EL (cell line): ENCODE results near the gene DHRS1.

Experiments used
- DNase-seq: peaks from one replicate; pipeline ENCODE4 v3.0.0-alpha.2; 2016

Gene DHRS1

DNA sequence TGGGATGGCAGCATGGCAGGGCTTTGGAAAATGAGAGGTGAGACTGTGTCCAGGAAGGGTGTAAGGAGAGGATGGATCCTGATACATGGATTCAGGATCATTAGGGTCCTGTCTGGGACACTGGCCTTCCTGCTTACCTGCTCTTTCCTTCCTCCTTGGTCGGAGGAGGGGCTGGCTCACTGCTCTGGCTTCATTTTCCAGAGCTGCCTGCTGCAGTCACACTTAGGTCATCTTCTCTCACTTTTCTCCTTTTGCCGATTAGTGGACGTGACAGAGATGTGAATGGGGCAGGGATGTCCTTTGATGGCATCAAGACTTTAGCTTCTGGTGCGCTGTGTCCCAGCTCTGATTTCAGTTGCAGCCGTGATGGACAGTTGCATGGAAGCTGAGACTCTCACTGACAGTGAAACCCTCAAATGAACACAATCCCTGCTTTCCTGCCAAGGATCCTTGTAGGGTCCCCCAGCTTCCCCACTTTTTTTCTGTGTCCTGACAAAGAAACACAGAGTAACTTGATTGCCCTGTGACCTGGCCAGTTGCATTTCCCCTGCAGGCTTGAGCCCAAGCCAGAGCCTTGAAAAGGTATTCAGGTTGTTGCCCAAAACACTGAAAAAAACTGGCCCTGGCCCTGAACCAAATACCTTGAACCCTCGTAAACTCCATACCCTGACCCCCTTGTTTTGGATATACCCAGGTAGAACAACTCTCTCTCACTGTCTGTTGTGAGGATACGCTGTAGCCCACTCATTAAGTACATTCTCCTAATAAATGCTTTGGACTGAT lies 9.0 kb upstream of the DHRS1 start:
- DNase-seq, result no peak

DNA sequence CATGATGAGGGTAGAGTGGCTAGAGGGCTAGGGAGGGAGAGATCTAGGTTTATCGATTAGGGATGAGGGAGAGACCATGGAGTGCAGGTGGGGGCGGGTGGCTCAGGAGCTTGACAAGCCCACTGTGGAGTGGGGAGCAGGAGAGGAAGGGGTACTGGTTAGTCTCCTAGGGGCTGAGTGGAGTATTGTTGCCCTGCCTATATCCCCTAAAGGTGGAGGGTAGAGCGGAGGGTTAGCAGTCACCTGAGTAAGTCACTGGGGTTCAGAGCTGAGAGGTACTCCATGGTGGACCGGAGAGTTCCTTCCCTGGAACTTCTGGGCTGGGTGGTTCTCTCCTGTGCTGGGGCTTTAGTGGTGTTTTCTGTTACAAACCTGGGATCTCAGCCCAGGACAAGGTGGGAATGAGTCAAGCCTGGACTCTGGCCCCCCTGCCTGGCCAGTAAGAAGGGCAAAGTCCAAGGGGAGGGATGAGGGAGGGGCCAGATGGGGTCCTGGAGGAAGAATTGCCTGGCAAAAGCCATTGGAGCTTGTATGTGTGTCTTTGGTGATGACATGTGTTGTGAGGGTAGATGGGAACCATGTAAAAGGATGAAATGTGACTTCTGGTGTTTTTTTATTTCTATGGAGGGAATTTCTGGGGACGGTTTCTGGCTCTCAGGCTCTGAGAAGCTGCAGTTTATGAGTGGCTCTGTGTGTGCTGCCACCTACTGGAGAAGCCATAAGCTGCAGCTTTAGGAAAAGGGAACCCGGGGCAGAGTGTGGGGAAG lies 8.2 kb upstream of the DHRS1 start, which contains the start of gene CIDEB:
Gene CIDEB, minus strand, starts transcription at position 403 of the 767 bp plus-strand sequence. Its CDS starts 119 bp downstream, at position 284.
- peak; percentile 64 for DNase-seq

DNA sequence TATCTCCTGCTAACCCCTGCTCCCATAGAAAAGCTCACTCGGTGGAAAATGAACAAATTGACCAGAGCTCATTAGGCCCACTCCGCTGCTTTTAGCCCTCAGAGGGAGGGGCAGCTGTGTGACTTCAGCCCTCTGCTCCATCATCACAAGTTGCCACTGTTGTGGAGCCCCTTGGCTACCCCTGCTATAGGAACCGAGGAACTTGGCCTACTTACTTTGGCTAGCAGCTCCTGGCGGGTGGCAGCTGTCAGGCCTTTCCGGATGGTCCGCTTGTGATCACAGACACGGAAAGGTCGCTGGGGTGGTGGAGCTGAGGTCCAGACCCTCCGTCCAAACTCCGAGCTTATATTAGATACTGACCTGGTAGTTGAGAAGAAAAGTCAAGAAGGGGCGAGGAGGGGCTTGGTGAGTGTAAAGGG lies 7.6 kb upstream of the DHRS1 start:
- DNase-seq, result no peak

DNA sequence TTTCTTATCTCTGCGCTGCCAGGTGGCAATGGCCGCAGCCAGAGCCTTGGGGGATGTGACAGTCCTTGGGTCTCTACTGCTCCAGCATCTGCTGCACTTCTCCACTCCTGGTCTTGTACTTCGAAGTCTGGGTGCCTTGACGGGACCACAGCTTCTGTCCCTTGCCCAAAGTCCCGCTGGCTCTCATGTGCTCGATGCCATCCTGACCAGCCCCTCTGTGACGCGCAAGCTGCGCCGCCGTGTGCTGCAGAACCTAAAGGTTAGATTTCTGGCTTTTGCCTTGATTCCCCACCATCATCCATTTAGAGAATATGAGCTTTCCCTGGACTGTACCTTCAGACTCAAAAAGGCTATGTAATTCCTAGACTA lies 4.4 kb upstream of the DHRS1 start:
- DNase-seq, result no peak

DNA sequence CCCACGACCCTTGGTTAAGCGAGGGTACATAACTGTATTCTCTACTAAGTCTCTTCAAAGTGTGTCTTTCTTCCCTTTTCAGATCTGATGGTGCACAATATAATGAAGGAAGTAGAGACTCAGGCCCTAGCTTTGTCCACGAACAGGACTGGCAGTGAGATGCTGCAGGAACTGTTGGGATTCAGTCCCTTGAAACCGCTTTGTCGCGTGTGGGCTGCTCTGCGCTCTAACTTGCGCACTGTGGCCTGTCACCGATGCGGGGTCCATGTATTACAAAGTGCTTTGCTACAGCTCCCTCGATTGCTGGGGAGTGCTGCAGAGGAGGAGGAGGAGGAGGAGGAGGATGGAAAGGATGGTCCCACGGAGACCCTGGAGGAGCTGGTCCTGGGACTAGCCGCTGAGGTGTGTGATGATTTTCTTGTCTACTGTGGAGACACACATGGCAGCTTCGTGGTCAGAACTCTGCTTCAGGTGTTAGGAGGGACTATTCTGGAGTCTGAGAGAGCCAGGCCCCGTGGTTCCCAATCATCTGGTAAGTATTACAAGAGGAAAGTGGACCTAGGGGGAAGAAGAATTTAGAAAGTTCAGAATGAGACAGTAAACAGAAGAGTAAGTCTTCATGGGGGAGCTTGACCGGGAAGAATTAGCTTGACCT lies 873 bp upstream of the DHRS1 start:
- no peak for DNase-seq

DNA sequence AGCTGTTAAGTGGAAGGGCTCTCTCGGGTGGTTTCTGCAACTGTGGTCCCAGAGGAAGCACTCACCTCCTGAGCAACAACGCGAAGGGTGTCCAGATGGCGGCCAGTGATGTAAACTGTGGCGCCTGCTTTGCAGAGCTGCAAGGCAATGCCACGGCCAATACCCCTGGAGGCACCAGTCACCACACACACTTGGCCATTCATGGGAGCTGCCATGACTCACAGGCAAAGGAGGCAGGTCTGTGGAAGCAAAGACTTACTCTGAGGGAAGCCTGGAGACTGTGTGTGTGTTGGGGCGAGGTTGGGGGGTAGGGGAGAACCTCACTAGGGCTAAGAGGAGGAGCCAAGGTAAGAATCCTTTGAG lies 707 bp downstream of the DHRS1 start:
- DNase-seq, result peak; percentile 91

DNA sequence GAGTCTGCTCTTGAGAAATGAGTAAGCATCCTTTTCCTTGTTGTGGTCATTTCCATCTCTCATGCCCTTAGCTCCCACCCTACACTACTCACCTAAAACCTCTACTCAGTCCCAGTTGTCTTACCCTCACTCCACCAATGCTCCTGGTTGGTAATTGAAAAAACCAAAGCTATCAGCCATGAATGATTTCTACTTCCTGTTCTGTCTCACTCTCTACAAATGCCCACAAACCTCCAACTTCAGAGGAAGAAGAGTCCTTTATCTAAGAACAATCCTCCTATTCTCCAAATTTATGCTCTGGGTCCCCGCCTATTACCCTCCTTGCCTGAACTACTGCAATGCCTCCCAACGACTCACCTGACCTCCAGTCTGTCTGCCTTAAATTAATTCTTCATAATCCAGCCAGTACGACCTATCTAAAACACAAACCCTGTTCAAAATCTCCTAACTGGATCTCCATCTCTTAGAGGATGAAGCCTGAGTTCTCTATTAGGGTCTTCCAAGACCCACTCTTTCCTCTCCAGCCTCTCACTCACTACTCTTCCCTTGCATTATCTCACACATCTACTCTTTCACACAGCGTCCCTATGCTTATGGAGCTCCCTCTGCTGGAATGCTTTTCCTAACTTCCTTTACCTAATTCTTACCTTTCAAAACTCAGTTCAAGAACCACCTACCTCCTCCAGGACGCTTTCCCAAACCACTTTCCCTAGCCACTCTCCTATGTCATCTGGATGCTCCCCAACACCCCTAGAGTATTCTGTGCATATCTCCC lies 2.2 kb downstream of the DHRS1 start:
- no peak for DNase-seq

DNA sequence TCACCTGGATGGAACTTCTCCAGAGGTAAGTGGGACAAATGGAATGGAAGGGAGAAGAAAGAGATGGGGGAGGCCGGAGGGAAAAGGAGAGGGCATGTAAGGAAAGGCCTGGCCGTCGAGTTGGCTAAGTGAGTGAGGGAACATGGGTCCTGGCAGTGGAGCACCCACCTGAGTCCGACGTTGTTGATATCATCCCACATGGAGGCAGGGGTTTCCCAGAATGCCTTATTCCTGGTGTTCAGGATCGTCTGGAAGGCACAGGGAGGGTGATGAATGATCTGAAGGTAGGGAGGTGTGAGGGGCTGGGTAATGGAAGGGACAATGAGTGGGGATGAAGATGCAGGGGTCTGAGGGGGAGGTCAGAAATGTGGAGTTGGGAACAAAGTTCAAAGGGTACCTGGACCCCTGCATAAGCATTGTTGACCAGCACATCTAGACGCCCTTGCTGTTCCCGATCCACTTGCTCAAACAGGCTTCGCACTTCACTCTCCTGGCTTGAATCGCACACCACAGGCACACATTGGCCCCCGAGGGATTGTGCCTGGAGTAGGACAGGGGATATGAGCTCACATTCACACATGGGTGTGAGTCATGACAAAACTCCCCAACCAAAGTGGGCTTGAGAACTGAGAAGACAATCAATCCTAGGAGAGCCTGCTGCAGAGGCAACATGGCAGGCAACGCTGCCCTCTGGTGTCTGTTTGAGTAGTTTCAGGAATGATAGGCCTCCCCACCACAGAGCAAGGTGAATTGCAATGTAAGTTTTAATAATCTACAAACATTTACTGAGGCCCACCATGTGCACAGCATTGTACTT lies 3.0 kb downstream of the DHRS1 start:
- DNase-seq, result peak; percentile 95

DNA sequence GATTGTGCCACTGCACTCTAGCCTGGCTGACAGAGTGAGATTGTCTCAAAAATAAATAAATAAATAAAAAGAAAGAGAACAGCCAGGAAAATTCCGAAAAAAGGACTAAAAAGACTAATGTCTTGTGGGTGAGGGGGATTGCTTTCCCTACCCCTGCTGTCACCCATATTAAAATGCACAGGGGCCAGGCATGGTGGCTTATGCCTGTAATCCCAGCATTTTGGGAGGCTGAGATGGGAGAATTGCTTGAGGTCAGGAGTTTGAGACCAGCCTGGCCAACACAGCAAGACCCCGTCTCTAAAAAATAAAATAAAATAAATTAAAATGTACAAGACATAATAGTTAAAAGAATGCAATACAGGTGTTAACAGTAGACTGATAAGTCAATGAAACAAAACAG lies 6.1 kb downstream of the DHRS1 start:
- no peak for DNase-seq

DNA sequence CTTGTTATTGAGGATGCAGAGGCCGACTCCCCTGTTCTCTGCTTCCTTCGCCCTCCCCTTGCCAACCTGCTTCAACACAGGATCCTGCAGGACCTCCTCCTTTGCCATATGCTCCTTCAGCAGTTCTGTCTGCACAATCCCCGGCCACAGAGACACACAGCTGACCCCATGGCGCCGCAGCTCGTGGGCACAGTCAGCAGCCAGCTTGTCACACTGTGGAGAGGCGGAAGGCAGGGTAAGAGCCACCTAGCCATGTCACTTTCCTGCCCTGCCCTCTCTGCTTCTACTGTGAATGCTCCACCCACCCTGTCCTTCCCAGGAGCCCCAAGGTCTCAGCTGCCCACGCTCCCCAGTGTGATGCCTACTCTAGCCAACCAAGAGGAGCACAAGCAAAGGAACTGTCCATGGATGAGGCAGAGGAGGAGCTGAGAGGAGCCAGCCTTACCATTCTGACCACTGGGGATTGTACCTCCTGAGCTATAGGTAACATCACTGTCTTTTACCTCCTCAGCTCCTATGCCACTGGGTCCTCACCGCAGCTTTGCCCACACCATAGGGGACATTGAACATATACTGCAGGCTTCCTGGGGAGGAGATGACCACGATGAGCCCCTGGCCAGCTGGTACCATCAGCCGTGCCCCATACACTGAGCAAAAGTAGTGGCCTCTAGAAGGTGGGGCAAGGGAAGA lies 7.3 kb downstream of the DHRS1 start:
- no peak for DNase-seq

DNA sequence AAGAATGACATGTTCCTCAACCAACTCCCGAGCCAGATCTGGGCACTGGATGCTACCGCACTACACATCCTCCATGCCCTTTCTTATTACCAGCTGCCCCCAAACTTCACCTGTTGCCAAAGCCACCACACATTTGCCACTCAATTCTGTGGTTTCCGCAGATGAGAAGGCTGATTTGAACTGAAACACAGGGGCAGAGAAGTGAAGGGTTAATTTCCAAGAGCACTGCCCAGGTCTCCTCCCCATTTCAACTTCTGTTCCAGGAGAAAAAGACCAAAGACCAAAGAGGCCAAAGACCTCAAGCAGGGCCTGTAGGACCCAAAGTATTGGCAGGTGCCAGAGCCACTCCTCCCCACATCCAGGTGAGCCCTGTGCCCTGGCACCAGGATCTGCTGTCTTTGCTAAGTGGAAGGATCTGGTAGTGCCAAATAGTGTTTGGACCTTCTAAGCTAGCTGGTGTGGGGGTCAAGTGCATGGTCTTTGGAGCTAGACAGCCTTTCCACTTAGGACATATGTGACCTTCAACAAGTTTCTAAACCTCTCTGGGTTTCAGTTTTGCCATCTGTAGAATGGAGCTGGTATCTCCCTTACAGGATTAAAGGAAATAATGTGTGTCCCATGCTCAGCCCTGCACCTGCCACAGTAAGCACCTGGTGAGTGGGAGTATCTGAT lies 8.0 kb downstream of the DHRS1 start:
- DNase-seq, result no peak

DNA sequence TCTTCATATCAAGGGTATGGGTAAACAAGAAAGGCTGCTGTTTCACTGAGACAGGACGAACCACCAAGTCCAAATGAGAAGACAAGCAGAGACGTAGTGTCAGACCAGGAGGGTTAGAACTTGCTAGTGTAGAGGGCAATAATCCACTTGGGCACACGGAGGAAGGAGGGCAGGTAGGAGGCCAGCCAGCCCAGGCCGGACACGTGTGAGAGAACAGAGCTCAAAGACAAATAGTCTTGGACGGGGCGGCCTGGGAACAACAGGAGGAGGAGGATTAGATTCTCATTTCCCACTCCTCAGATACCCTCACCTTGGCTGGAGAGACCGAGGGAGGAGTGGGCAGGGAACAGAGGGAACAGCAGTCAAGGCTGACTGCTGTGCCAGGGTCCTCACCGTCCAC lies 8.8 kb downstream of the DHRS1 start:
- no peak for DNase-seq

DNA sequence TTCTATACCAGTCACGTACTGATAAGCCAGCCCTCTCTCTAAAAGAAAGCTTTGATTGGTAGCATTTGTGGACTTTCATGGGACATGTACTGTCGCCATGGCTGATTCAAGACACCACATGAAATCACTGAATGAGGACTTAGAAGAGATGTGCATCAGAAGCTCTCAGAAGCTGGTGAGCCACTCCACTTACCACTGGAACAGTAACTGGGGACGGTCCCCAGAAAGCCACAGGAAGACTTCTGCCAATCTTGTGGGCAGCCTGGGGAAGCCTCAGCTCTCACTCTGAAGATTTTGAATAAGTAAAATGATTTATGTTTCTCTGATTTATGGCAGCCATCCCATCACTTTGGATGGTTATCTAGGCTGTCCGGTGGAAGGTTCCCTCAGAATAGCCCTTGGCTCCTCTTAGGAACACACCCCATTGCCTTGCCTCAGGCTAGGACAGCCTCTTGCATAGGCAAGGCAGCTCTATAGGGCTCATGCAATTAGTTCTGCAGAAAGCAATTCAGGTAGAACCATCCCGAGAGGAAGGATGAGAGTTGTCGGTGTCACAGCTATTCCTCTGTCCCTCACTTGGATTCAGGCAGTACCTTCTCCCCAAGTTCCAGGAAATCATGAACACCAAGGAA lies 9.8 kb downstream of the DHRS1 start:
- no peak for DNase-seq

DNA sequence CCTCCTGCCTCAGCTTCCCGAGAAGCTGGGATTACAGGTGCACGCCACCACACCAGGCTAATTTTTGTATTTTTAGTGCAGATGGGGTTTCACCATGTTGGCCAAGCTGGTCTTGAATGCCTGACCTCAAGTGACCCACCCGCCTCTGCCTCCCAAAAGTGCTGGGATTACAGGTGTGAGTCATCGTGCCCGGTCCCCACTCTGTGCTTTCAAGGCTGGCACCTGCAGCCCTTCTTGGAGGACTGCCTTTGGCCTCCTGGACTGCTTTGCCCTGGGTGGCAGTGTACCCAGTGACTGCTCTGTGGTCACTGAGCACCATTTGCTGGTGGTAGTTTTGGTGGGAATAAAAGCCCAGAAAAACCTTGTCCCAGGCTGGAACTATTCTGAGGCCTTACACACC lies 12.6 kb downstream of the DHRS1 start:
- no peak for DNase-seq

DNA sequence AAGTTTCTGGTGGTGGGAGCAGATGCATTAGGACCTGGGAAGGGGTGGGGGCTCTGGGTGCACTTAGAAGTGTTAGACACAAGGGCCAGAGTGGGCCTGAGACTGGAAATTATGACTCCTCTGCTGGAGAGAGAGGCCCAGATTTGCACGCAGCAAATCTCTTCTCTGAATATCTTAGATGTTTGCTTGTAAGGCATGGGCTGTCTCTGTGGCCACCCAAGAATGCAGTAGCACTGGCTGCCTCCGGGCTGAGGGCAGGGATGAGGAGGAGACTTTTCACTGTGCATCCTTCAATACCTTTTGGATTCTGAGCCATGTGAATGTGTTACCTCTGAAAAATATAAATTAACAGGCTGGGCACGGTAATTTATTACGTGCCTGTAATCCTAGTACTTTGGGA lies 14.2 kb downstream of the DHRS1 start:
- no peak for DNase-seq

DNA sequence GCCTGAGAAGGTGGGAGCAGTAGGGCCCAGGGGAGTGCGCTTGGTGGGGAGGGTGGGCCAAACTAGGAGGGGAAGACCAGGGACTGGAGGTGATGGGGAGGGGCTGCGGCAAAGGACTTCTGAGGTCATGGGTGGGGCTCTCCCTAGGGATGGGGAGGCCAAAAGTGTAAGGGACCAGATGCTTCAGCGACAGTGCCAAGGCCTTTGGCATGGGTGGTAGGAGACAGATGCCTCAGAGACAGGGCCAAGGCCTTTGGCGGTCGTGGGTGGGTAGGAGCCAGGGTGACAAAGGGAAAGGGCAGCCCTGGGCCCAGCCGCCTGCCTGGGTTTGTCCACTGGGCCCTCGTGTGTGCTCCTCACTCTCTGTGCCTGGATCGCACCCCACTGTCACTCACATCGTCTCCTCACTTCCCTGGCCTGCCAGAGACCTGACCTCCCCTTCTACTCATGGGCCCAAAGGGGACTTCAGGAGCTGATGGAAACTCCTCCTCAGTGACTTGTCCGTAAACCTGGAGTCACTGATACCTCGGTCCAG lies 15.0 kb downstream of the DHRS1 start:
- DNase-seq, result no peak

DNA sequence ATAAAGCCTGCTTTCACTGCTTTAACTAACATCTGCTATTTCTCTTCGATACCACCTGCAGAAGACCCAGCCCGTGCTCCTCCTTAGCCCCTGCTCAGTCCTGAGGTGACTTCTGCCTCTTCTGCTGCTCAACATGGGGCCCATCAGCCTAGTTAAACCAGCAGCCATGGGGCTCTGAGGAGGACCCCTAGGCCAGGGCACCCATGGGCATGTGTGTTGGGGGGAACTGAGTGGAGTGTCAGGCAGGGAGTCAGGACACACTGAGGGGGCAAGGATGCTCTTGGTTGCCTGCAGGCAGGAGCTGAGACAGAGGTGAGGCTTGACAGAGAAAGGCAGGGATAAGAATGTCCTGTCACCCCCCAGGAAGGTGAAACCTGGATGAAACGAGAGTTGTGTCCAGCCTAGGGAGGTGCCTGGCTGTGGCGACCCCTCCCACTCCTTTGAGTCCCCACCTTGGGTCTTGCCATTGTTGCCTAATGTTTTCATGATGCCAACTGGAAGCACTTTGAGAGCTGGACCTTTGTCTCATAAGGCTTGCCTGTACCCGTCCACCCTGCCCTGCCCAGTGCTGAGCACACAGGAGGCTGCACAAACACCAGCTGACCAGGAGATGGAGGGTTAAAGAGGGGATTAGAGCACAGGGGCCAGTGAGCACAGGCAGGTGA lies 15.7 kb downstream of the DHRS1 start:
- no peak for DNase-seq

DNA sequence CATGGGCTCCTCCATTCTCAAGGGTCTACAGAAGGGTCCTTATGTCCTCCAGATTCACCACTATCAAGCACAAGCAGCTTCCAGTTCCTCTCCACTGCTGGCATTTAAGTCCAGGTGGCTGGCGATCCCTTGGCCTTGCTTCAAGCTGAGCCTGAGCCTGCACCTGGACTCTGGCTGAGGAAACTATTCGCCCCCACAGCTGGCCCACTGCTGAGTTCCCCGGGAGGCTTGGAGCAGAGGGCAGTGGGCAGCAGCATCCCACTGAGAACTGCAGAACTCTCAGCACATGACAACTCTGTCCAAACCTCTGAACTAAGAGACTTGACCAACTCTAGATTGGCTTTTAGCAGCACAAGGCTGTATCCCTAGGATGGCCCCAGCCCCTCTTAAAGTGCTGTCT lies 16.8 kb downstream of the DHRS1 start:
- no peak for DNase-seq

DNA sequence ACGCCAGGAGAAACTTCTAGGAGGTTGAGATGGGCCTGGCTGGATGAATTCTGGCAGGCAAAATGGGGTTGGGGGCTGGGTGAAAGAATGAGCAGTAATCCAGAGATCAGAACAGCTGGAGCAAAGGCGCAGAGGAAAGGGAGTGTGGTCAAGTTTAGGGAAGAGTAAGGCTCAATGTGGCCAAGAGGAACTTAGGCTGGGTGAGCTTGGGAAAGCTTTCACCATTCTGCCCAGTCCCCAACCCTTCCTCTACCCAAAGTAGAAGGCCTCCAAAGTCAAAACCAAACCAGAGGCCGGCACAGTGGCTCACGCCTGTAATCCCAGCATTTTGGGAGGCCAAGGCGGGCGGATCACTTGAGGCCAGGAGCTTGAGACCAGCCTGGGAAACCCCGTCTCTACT lies 17.9 kb downstream of the DHRS1 start:
- DNase-seq, result no peak
